ENCODE data around the gene SYT9. TPM values are rescaled to one million over a fixed set of nuclear protein-coding genes. Genes with fewer than 3 reads are reported as not detected.
"Not testable (repeated sequence)": the region's sequence is repeated elsewhere in the genome, so short reads cannot be mapped to it uniquely, and the experiment has no call there.

The SYT9 gene
- total and polyA plus RNA-seq, 12 donors: 0.94 to 17.7 (median 5.0) TPM

DNA sequence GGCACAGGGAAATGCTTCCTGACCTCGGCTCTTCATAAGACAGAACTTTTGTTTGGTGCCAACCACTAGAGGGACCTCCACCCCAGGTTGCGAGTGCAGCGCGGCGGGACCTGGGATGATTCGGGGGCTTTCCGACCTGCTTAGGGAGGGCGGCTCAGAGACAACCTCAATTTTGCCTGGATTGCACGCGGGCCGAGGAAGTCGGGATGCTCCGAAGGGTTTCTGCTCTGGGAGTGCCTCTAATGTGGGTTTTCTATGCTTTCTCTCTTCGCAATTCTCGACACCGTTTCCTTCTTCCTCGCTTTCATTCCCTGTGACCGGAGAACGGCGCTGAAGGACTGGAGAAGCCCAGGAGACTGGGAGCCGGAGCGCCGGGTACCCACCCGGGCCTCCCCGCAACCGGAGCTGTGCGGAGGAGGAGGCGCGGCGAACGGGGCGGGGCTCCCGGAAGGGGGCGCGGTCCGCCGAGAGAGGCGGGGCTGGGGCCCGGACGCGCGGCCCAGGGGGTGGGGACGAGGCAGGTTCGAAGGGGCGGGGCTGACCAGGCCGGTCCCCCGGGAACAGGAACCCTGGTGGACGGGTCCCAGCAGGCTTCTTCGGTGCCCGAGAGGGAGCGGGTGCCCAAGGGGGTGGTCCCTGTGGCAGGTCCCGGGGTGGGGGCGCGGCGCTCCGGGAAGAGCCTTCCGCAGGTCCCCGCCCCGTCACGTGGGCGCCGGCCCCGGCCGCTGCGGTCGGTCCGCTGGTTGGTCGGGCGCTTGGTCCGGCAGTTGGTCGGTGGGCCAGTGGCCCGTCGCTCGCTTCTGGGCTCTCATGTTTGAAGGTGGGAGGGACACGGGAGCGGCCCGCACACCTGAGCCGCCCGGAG, 261.8 kb downstream of the SYT9 start, which contains the start of gene PPFIBP2:
PPFIBP2 (plus strand) TSS at position 766 of the 865 bp plus-strand sequence. CDS start 35,477 bp downstream, outside the sequence.
- intact Hi-C loops (cut with DNase I): loop anchor here in 1 of 2 donors (10.0 kb wide), 1 partner anchor 151 kb away; no protein-coding TSS in a partner anchor
- Histone ChIP-seq H3K27me3 (no peaks in the 10 kb centered on the region), H3K27ac (peak within 1 kb of the TSS; percentile 77 to 97 (median 89)), H3K4me3 (peak within 1 kb of the TSS; percentile 64 to 92 (median 82)), H3K4me1 (replicated peaks in 1 of 2) (peaks cover 11 to 26% of the 10 kb centered on the region in 2 donors), H3K36me3 (replicated peaks in 1 of 2) (no peaks in the 10 kb centered on the region), H3K9me3 (replicated peaks in 1 of 3) (no peaks in the 10 kb centered on the region)
- WGBS, 4 donors: 0 to 1% (median 1%) methylated on average over 21 to 79 of the region's 79 CpGs
- peak; percentile 54 to 67 for TF ChIP-seq POLR2A (IDR thresholded peaks at IDR 0.05)
- TF ChIP-seq, protein P1, sequence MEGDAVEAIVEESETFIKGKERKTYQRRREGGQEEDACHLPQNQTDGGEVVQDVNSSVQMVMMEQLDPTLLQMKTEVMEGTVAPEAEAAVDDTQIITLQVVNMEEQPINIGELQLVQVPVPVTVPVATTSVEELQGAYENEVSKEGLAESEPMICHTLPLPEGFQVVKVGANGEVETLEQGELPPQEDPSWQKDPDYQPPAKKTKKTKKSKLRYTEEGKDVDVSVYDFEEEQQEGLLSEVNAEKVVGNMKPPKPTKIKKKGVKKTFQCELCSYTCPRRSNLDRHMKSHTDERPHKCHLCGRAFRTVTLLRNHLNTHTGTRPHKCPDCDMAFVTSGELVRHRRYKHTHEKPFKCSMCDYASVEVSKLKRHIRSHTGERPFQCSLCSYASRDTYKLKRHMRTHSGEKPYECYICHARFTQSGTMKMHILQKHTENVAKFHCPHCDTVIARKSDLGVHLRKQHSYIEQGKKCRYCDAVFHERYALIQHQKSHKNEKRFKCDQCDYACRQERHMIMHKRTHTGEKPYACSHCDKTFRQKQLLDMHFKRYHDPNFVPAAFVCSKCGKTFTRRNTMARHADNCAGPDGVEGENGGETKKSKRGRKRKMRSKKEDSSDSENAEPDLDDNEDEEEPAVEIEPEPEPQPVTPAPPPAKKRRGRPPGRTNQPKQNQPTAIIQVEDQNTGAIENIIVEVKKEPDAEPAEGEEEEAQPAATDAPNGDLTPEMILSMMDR (IDR thresholded peaks at IDR 0.05): peak; percentile 60 to 76 (median 66)
- peak; percentile 80 to 88 (median 84) for DNase-seq

DNA sequence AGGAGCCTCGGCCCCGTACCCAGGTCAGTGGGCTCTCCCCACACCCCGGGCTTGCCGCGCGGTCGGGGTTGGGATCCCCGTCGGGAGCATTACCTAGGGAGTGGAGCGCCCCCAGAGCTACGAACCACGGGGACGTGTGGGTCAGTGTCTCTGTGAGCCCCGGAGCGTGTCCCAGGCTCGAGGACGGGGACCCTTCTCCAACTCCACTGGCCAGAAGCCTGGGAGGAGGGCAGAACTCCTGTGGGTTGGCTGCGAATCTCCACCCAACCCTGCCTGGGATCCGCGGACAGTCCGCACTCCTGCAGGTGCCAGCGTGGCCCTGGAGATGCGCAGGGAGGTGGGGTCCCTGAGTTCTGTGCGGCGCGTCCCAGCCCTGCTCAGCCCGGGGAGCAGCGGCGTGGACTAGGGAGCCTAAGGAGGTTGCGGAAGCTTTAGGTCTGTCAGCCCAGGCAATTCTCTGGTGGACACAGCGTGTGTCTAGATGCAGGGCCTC, 262.4 kb downstream of the SYT9 start:
- intact Hi-C loops (cut with DNase I): loop anchor here in 1 of 2 donors (10.0 kb wide), 1 partner anchor 151 kb away; no protein-coding TSS in a partner anchor
- Histone ChIP-seq H3K4me3 (peak overlapping the region; percentile 35 to 92 (median 68)), H3K9me3 (replicated peaks in 1 of 3) (no peaks in the 10 kb centered on the region), H3K36me3 (replicated peaks in 1 of 2) (no peaks in the 10 kb centered on the region), H3K4me1 (replicated peaks in 1 of 2) (peaks cover 11 to 26% of the 10 kb centered on the region in 2 donors), H3K27me3 (no peaks in the 10 kb centered on the region), H3K27ac (peak overlapping the region; percentile 77 to 97 (median 89))
- WGBS, 4 donors: 1 to 4% (median 2%) methylated on average over 9 to 31 of the region's 31 CpGs
- TF ChIP-seq POLR2A (IDR thresholded peaks at IDR 0.05): no peak
- TF ChIP-seq, protein P1 (IDR thresholded peaks at IDR 0.05): no peak
- DNase-seq: peak in 5 of 7 donors; percentile 27 to 61 (median 37)

DNA sequence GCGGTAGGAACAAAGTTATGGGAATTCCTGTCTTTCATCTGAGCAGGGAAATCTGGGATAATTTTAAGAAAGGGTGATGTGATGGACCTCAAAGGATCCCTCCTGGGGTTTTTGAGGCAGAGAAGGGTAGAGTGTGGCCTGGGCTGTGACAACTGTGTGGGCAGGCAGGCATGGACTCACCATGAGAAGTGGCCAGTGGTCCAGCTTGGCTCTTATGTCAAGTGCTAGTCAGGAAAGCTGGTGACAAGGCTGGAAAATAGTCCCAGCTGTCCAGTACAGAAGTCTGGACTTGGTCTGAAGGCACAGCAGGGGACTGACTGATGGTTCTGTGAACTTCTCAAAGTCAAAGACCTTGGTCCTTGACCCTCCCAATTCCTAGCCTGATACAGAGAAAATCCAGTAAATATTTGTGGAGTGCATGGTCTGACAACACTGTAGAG, 263.8 kb downstream of the SYT9 start:
- DNase-seq: no peak
- 90 to 100% (median 97%) methylated on average over 1 of the region's 1 CpG for WGBS, 4 donors
- Histone ChIP-seq H3K4me3 (no peak overlapping the region), H3K36me3 (replicated peaks in 1 of 2) (no peaks in the 10 kb centered on the region), H3K27me3 (no peaks in the 10 kb centered on the region), H3K27ac (no peak overlapping the region), H3K9me3 (replicated peaks in 1 of 3) (no peaks in the 10 kb centered on the region), H3K4me1 (replicated peaks in 1 of 2) (peaks cover 11 to 28% of the 10 kb centered on the region in 2 donors)
- TF ChIP-seq, protein P1 (IDR thresholded peaks at IDR 0.05): no peak
- TF ChIP-seq POLR2A (IDR thresholded peaks at IDR 0.05): no peak
- intact Hi-C loops (cut with DNase I): loop anchor here in 1 of 2 donors (10.0 kb wide), 1 partner anchor 149 kb away; no protein-coding TSS in a partner anchor

DNA sequence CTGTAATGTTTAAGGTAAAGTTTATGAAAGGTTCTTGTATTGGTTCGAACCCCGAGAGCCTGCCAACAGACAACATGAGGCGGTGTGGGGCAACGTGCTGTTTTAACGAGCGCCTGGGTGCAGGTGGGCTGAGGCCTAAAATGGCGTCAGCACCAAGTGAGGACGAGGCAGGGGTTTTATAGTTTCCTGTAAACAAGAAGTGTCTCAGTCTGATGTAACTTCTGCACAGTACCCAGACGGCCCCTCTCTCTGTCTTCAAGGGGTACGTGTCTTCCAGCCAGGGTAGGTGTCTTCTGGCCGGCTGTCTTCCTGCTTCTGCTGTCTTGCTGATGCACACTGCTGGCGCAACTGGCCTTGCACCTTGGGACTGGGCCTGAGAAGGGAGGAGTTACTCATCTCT, 264.8 kb downstream of the SYT9 start:
- Histone ChIP-seq H3K27ac (no peak overlapping the region), H3K36me3 (replicated peaks in 1 of 2) (no peaks in the 10 kb centered on the region), H3K27me3 (no peaks in the 10 kb centered on the region), H3K4me3 (no peak overlapping the region), H3K4me1 (replicated peaks in 1 of 2) (peaks cover 11 to 35% of the 10 kb centered on the region in 2 donors), H3K9me3 (replicated peaks in 1 of 3) (no peaks in the 10 kb centered on the region)
- no peak for DNase-seq
- WGBS, 4 donors: 87 to 92% (median 89%) methylated on average over 9 to 12 of the region's 12 CpGs
- TF ChIP-seq, protein P1 (IDR thresholded peaks at IDR 0.05): no peak
- no peak for TF ChIP-seq POLR2A (IDR thresholded peaks at IDR 0.05)
- intact Hi-C loops (cut with DNase I): loop anchor here in 1 of 2 donors (10.0 kb wide), 1 partner anchor 148 kb away; no protein-coding TSS in a partner anchor

DNA sequence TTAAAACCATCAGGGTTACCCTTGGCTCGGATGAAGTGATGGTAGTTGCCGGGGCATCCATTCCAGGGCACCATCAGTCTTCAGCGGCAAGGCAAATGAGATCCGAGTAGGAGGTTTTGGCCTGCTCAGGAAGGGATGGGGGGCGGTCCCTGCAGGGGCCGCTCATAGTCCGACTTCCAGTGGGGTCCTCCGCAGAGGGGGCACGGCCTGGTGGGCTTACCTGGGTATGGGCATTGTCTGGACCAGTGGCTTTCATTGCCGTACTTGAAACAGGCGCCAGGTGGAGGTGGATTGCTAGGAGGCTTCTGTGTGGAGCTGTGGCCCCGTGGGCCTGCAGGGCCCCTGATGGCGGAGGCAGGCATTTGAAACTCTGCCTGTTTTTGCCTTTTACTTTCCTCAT, 266.0 kb downstream of the SYT9 start:
- WGBS, 4 donors: 93 to 98% (median 95%) methylated on average over 8 to 13 of the region's 13 CpGs
- H3K36me3 ChIP-seq (replicated peaks in 1 of 2); DNase-seq; H3K27ac ChIP-seq; H3K4me3 ChIP-seq; H3K27me3 ChIP-seq; H3K9me3 ChIP-seq (replicated peaks in 1 of 3): not testable (repeated sequence)
- intact Hi-C loops (cut with DNase I): loop anchor here in 1 of 2 donors (10.0 kb wide), 1 partner anchor 147 kb away; no protein-coding TSS in a partner anchor
- H3K4me1 ChIP-seq (replicated peaks in 1 of 2): peaks cover 10 to 29% of the 10 kb centered on the region in 2 donors
